Measurements from ENCODE around the gene HNRNPL.

The HNRNPL gene

GRCh38 chr19:38870612-38871011, 20.8 kb upstream of the HNRNPL start:
- H3K79me2 ChIP-seq (ENCODE audit: insufficient read depth, low read depth): no peaks in the 10 kb centered on the region
- H2AFZ ChIP-seq (ENCODE audit: low read depth): no peak overlapping the region; the same call in 1 of the 2 replicates
- H3K4me1 ChIP-seq (ENCODE audit: low read depth, poor library complexity, severe bottlenecking): peaks cover 10% of the 10 kb centered on the region
- H4K20me1 ChIP-seq (ENCODE audit: insufficient read depth): no peaks in the 10 kb centered on the region
- no peak for TF ChIP-seq CTCF (conservative IDR thresholded peaks at IDR 0.05; ENCODE audit: low read depth, low read length)
- no peak overlapping the region for H3K27ac ChIP-seq
- H3K9ac ChIP-seq: no peak overlapping the region
- 0 out of 2 replicates have a peak overlapping the region, but pooled peaks have one; percentile 90 for H3K4me2 ChIP-seq
- H3K36me3 ChIP-seq (ENCODE audit: insufficient read depth): no peaks in the 10 kb centered on the region
- no peaks in the 10 kb centered on the region for H3K27me3 ChIP-seq (ENCODE audit: insufficient read depth, low read depth)
- H3K4me3 ChIP-seq (IDR thresholded peaks at IDR 0.05; ENCODE audit: insufficient read depth, low read depth, low read length): no peak overlapping the region

- H3K27ac ChIP-seq: peak overlapping the region; percentile 39; the same call in 1 of the 2 replicates
- peak overlapping the region; percentile 58; the same call in 1 of the 2 replicates for H3K9ac ChIP-seq
- peak; percentile 88 for TF ChIP-seq CTCF (conservative IDR thresholded peaks at IDR 0.05; ENCODE audit: low read depth, low read length)
- H3K79me2 ChIP-seq (ENCODE audit: insufficient read depth, low read depth): no peaks in the 10 kb centered on the region
- no peaks in the 10 kb centered on the region for H3K36me3 ChIP-seq (ENCODE audit: insufficient read depth)
- H3K27me3 ChIP-seq (ENCODE audit: insufficient read depth, low read depth): no peaks in the 10 kb centered on the region
- H3K4me1 ChIP-seq (ENCODE audit: low read depth, poor library complexity, severe bottlenecking): peaks cover 10% of the 10 kb centered on the region
- peak overlapping the region; percentile 90 for H3K4me2 ChIP-seq
- no peaks in the 10 kb centered on the region for H4K20me1 ChIP-seq (ENCODE audit: insufficient read depth)
- peak overlapping the region; percentile 86 for H2AFZ ChIP-seq (ENCODE audit: low read depth)
- no peak overlapping the region for H3K4me3 ChIP-seq (IDR thresholded peaks at IDR 0.05; ENCODE audit: insufficient read depth, low read depth, low read length)
Observed at GRCh38 chr19:38869836-38870607, 20.2 kb upstream of the HNRNPL start.

- Histone ChIP-seq H3K36me3 (ENCODE audit: insufficient read depth) (no peaks in the 10 kb centered on the region), H4K20me1 (ENCODE audit: insufficient read depth) (no peaks in the 10 kb centered on the region), H2AFZ (ENCODE audit: low read depth) (peak overlapping the region; percentile 86), H3K79me2 (ENCODE audit: insufficient read depth, low read depth) (no peaks in the 10 kb centered on the region), H3K27ac (peak overlapping the region; percentile 39), H3K4me2 (peak overlapping the region; percentile 90), H3K4me3 (IDR thresholded peaks at IDR 0.05; ENCODE audit: insufficient read depth, low read depth, low read length) (no peak overlapping the region), H3K4me1 (ENCODE audit: low read depth, poor library complexity, severe bottlenecking) (peaks cover 10% of the 10 kb centered on the region), H3K9ac (peak overlapping the region; percentile 58; the same call in 1 of the 2 replicates), H3K27me3 (ENCODE audit: insufficient read depth, low read depth) (no peaks in the 10 kb centered on the region)
- TF ChIP-seq CTCF (conservative IDR thresholded peaks at IDR 0.05; ENCODE audit: low read depth, low read length): no peak
Observed at GRCh38 chr19:38869160-38869835, 19.5 kb upstream of the HNRNPL start.

GRCh38 chr19:38868551-38868950, 18.8 kb upstream of the HNRNPL start:
- peaks cover 10% of the 10 kb centered on the region for H3K4me1 ChIP-seq (ENCODE audit: low read depth, poor library complexity, severe bottlenecking)
- H3K4me2 ChIP-seq: peak overlapping the region; percentile 90
- H3K27me3 ChIP-seq (ENCODE audit: insufficient read depth, low read depth): no peaks in the 10 kb centered on the region
- peak overlapping the region; percentile 58; the same call in 1 of the 2 replicates for H3K9ac ChIP-seq
- no peak overlapping the region for H3K4me3 ChIP-seq (IDR thresholded peaks at IDR 0.05; ENCODE audit: insufficient read depth, low read depth, low read length)
- TF ChIP-seq CTCF (conservative IDR thresholded peaks at IDR 0.05; ENCODE audit: low read depth, low read length): no peak
- no peak overlapping the region for H3K27ac ChIP-seq
- H2AFZ ChIP-seq (ENCODE audit: low read depth): no peak overlapping the region
- no peaks in the 10 kb centered on the region for H3K36me3 ChIP-seq (ENCODE audit: insufficient read depth)
- no peaks in the 10 kb centered on the region for H4K20me1 ChIP-seq (ENCODE audit: insufficient read depth)
- H3K79me2 ChIP-seq (ENCODE audit: insufficient read depth, low read depth): no peaks in the 10 kb centered on the region
